Measurements from ENCODE around the gene ROR2.
"Not testable (repeated sequence)": the region's sequence is repeated elsewhere in the genome, so short reads cannot be mapped to it uniquely, and the experiment has no call there.

Gene ROR2

DNA sequence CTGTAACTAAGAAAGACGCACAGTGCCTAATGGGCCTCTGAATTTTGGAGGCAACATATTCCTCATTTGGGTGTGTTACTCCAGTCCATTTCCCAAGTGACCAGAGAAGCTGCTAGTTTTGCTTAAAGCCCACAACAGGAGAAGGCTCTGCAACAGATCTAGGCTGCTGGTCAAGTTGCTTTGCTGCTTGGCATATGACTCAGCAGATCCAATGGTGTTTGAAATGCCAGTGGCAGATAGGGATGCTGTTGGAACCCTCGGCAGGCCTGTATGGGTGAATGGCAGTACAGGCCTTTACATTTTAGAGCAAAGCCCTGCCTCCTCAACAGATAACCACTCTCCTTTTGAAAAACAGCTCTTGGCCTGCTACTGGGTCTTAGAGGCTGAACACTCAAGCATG, 36.2 kb upstream of the ROR2 start:
- H3K4me3 Mint-ChIP-seq, result no peak overlapping the region
- H3K27ac Mint-ChIP-seq, result no peak overlapping the region
- no peaks in the 10 kb centered on the region for H3K36me3 Mint-ChIP-seq (ENCODE audit: low read depth)
- no peaks in the 10 kb centered on the region for H3K4me1 Mint-ChIP-seq
- H3K27me3 Mint-ChIP-seq (ENCODE audit: low read depth), result peaks cover 6% of the 10 kb centered on the region
- H3K9me3 Mint-ChIP-seq, result peaks cover 23% of the 10 kb centered on the region
- TF ChIP-seq, protein P1, sequence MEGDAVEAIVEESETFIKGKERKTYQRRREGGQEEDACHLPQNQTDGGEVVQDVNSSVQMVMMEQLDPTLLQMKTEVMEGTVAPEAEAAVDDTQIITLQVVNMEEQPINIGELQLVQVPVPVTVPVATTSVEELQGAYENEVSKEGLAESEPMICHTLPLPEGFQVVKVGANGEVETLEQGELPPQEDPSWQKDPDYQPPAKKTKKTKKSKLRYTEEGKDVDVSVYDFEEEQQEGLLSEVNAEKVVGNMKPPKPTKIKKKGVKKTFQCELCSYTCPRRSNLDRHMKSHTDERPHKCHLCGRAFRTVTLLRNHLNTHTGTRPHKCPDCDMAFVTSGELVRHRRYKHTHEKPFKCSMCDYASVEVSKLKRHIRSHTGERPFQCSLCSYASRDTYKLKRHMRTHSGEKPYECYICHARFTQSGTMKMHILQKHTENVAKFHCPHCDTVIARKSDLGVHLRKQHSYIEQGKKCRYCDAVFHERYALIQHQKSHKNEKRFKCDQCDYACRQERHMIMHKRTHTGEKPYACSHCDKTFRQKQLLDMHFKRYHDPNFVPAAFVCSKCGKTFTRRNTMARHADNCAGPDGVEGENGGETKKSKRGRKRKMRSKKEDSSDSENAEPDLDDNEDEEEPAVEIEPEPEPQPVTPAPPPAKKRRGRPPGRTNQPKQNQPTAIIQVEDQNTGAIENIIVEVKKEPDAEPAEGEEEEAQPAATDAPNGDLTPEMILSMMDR (IDR thresholded peaks at IDR 0.05; ENCODE audit: unreplicated experiment in 3 of 3), result no peak

DNA sequence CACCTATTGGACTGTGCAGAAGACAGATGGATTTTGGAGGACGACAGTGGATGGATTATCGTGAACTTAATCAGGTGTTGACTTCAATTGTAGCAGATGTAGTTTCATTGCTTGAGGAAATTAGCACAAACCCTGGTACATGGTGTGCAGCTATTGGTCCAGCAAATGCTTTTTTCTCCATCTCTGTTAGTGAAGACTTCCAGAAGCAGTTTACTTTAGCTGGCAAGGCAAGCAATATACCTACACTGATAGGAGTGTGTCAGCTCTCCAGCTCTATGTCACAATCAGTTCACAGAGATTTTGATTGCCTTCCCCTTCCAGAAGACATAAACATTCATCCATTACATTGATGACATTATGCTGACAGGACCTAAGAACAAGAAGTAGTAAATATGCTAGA, 35.7 kb upstream of the ROR2 start:
- H3K36me3 Mint-ChIP-seq (ENCODE audit: low read depth), result no peaks in the 10 kb centered on the region
- peaks cover 2% of the 10 kb centered on the region for H3K27me3 Mint-ChIP-seq (ENCODE audit: low read depth)
- H3K27ac Mint-ChIP-seq, result no peak overlapping the region
- H3K9me3 Mint-ChIP-seq, result peaks cover 27% of the 10 kb centered on the region
- H3K4me3 Mint-ChIP-seq, result no peak overlapping the region
- TF ChIP-seq, protein P1 (IDR thresholded peaks at IDR 0.05; ENCODE audit: unreplicated experiment in 3 of 3), result no peak
- H3K4me1 Mint-ChIP-seq, result no peaks in the 10 kb centered on the region

DNA sequence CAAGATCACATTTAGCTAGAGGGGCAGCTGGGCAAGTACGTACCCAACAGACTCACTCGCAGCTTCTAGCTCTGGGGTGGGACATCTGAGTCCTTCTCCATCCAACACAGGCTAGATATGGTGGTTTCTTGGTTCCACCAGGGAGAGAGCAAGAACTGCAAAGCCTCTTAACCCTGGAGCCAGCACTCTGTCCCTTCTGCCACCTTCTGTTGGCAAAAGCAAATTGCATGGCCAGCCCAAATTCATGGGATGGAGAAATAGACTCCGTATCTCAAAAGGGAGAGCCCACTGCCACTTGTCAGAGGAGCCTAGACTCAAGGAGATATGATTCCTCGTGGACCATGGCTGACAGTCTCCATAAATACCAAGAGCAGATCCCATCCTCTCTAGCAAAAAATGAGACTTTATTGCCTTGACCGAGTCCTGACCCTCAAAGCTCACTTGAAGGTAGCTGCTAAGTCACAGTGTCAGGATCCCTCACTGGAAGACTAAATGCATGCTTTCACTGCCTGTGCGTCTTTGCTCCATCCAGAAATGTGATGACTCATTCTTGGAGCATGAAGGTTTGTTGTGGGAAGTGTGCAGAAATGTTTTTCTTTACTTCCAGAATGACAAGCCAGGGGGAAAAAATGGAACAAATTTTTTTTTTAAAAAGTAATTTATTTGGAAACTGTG, 28.8 kb upstream of the ROR2 start:
- Mint-ChIP-seq H3K27me3 (ENCODE audit: low read depth) (peaks cover 3% of the 10 kb centered on the region), H3K27ac (no peak overlapping the region), H3K4me1 (no peaks in the 10 kb centered on the region), H3K9me3 (peaks cover 23% of the 10 kb centered on the region), H3K4me3 (no peak overlapping the region), H3K36me3 (ENCODE audit: low read depth) (no peaks in the 10 kb centered on the region)
- TF ChIP-seq, protein P1 (IDR thresholded peaks at IDR 0.05; ENCODE audit: unreplicated experiment in 3 of 3), result peak; percentile 19 to 46 (median 20)

DNA sequence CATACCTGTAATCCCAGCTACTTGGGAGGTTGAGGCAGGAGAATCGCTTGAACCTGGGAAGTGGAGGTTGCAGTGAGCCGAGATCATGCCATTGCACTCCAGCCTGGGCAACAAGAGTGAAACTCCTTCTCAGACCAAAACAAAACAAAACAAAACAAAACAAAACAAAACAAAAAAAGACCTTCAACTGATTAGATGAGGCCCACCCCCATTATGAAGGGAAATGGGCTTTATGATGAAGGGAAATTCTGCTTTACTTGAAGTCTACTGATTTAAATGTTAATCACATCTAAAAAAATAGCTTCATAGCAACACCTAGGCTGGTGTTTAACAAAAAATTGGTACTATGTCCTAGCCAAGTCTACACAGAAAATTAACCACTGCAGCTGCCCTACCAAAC, 25.2 kb upstream of the ROR2 start:
- H3K36me3 Mint-ChIP-seq (ENCODE audit: low read depth); H3K4me1 Mint-ChIP-seq; H3K9me3 Mint-ChIP-seq; H3K4me3 Mint-ChIP-seq; H3K27ac Mint-ChIP-seq: not testable (repeated sequence)
- peaks cover 11% of the 10 kb centered on the region for H3K27me3 Mint-ChIP-seq (ENCODE audit: low read depth)

DNA sequence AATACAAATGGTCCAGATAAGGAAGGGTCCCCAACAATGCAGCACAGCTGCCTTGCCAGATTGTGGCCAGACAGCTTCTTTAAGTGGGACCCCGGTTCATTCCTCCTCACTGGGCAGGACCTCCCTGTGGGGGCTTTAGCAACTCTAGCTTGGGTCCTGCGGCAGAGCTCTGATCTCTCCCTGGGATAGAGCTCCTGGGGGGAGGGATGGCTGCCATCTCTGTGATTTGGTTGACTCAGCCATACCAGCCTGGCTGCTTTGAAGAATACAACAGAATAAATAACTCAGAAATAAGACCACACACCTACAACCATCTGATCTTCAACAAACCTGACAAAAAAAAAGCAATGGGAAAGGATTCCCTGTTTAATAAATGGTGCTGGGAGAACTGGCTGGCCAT, 22.7 kb upstream of the ROR2 start:
- TF ChIP-seq, protein P1 (IDR thresholded peaks at IDR 0.05; ENCODE audit: unreplicated experiment in 3 of 3), result no peak
- Mint-ChIP-seq H3K9me3 (no peaks in the 10 kb centered on the region), H3K27me3 (ENCODE audit: low read depth) (peaks cover 11% of the 10 kb centered on the region), H3K27ac (no peak overlapping the region), H3K4me3 (no peak overlapping the region), H3K4me1 (no peaks in the 10 kb centered on the region), H3K36me3 (ENCODE audit: low read depth) (no peaks in the 10 kb centered on the region)

DNA sequence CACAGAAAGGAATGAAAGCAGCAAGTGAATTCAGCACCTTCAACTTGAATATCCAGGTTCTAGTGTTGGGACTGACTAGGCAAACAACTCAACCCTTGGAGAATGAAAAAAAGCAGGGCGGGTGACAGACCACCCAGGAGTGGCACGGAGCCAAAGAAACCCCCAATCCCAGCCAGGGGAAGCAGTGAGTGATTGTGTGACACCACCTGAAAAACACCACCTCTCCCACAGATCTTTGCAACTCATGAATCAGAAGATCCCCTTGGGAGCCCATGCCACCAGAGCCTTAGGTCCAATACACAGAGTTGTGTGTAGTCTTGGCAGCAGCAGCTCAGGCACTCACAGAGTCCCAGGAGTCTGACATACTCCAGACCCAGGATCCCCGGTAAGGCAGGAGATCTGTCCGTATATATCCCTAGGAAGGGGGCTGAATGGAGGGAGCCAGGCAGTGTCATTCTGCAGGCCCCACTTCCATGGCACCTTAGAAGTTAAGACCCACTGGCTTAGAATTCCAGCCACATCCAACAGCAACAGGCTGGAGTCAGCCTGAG, 22.1 kb upstream of the ROR2 start:
- peaks cover 11% of the 10 kb centered on the region for H3K27me3 Mint-ChIP-seq (ENCODE audit: low read depth)
- no peaks in the 10 kb centered on the region for H3K36me3 Mint-ChIP-seq (ENCODE audit: low read depth)
- TF ChIP-seq, protein P1 (IDR thresholded peaks at IDR 0.05; ENCODE audit: unreplicated experiment in 3 of 3), result no peak
- H3K4me1 Mint-ChIP-seq, result no peaks in the 10 kb centered on the region
- no peaks in the 10 kb centered on the region for H3K9me3 Mint-ChIP-seq
- H3K27ac Mint-ChIP-seq, result no peak overlapping the region
- no peak overlapping the region for H3K4me3 Mint-ChIP-seq
